Esophagus muscularis mucosa (tissue), 4 donors: ENCODE data around the gene CCDC170. TPM values are rescaled to one million over a fixed set of nuclear protein-coding genes. Genes with fewer than 3 reads are reported as not detected.

Experiments used
- DNase-seq: peaks from one replicate; pipeline ENCODE4 v3.0.0-alpha.2; 2017; ENCODE audit errors: extremely low spot score
- H3K27ac ChIP-seq, 4 donors: fragments of 200-600 bp; sonication (generic); replicated peaks in 1 of 4; 1 replicate in 3 of 4; 2 replicates in 1 of 4; pipeline ENCODE4 v1.5.1; 2016 to 2019; ENCODE audit warnings: mild to moderate bottlenecking in 1 of 4
- H3K27me3 ChIP-seq, 4 donors: fragments of 200-600 bp; sonication (generic); one replicate each; pipeline versions ENCODE4 v1.5.1 to v1.6.0; 2016 to 2019
- H3K36me3 ChIP-seq, 4 donors: fragments of 200-600 bp; sonication (generic); one replicate each; pipeline ENCODE4 v1.5.1; 2016 to 2019
- H3K4me1 ChIP-seq, 4 donors: fragments of 200-600 bp; sonication (generic); one replicate each; pipeline ENCODE4 v1.5.1; 2016 to 2019
- H3K4me3 ChIP-seq, 4 donors: fragments of 200-600 bp; sonication (generic); 1 replicate in 2 of 4; 2 replicates in 2 of 4; pipeline ENCODE4 v1.5.1; 2016 to 2019; ENCODE audit warnings: mild to moderate bottlenecking in 4 of 4, moderate library complexity in 1 of 4
- H3K9me3 ChIP-seq, 4 donors: fragments of 200-600 bp; sonication (generic); 1 replicate in 3 of 4; 2 replicates in 1 of 4; pipeline ENCODE4 v1.5.1; 2016 to 2019
- CTCF ChIP-seq, 3 experiments: fragments of 200-600 bp in 2 of 3; fragments of 450-650 bp in 1 of 3; sonication (generic) in 2 of 3; IDR thresholded peaks; one replicate each; pipeline ENCODE4 v1.5.1; 2017 to 2019; ENCODE audit warnings: antibody characterized with exemption in 3 of 3, mild to moderate bottlenecking in 2 of 3, moderate library complexity in 1 of 3
- EP300 ChIP-seq: sonication (generic); formaldehyde crosslinking; IDR thresholded peaks from one replicate; pipeline ENCODE4 v1.6.1; 2017; ENCODE audit warnings: antibody characterized with exemption
- POLR2A ChIP-seq: fragments of 450-650 bp; IDR thresholded peaks from one replicate; pipeline ENCODE4 v1.6.1; 2017; ENCODE audit warnings: antibody characterized with exemption, moderate library complexity, mild to moderate bottlenecking, low read depth
- POLR2AphosphoS5 ChIP-seq, 2 donors: sonication (generic); formaldehyde crosslinking; IDR thresholded peaks; one replicate each; pipeline ENCODE4 v1.6.1; 2017; ENCODE audit warnings: antibody characterized with exemption in 2 of 2
- WGBS: methylation state at CpG from one replicate; pipeline ENCODE4 v1.1.5; 2018; 5-methylcytosine and 5-hydroxymethylcytosine counted together
- intact Hi-C: fragments of 100-400 bp; cut with DNase I; formaldehyde crosslinking; loops from one replicate; pipeline ENCODE4 v1.15.1; 2023
- total RNA-seq, 4 donors: library from RNA; depleted of rRNA; stranded (reverse); fragments of >200 nt; gene quantifications; one replicate each; pipeline versions ENCODE4 v1.1.0 to v1.2.1, GENCODE V29; 2016

The CCDC170 gene
- total RNA-seq, 4 donors from 2014 or later = 0.32 to 1.5 (median 0.49) TPM

GRCh38 chr6:151639750-151640149 lies 145.9 kb downstream of the CCDC170 start:
- Histone ChIP-seq H3K4me1 (no peaks in the 10 kb centered on the region), H3K9me3 (peaks cover 0 to 5% (median 1%) of the 10 kb centered on the region in 4 donors), H3K27me3 (no peaks in the 10 kb centered on the region), H3K4me3 (no peak overlapping the region), H3K27ac (no peak overlapping the region), H3K36me3 (no peaks in the 10 kb centered on the region)
- TF ChIP-seq EP300 (no peak), POLR2A (no peak), CTCF (IDR thresholded peaks at IDR 0.05) (no peak), POLR2AphosphoS5 (IDR thresholded peaks at IDR 0.05) (no peak)
- no peak for DNase-seq
- intact Hi-C loops = no loop called here
- WGBS = 77% methylated on average over 1 of the region's 1 CpG

DNA sequence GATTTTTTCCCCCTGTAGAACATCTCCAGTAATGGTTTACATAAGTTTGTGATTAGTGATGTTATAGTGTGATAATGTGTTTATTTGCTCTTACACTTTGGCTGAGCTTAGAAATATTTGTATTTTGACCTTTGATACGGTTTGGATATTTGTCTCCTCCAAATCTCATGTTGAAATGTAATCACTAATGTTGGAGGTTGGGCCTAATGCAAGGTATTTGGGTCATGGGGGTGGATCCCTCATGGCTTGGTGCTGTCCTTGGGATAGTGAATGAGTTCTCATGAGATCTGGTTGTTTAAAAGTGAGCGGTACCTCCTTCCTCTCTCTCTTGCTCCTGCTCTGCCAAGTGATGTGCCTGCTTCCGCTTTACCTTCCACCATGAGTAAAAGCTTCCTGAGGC lies 147.2 kb downstream of the CCDC170 start:
- Histone ChIP-seq H3K9me3 (peaks cover 0 to 5% (median 1%) of the 10 kb centered on the region in 4 donors), H3K4me1 (no peaks in the 10 kb centered on the region), H3K27ac (no peak overlapping the region), H3K4me3 (no peak overlapping the region), H3K36me3 (no peaks in the 10 kb centered on the region), H3K27me3 (no peaks in the 10 kb centered on the region)
- intact Hi-C loops = no loop called here
- WGBS = 77% methylated on average over 3 of the region's 3 CpGs
- TF ChIP-seq CTCF (IDR thresholded peaks at IDR 0.05) = no peak
- TF ChIP-seq POLR2A = no peak
- TF ChIP-seq POLR2AphosphoS5 (IDR thresholded peaks at IDR 0.05) = no peak
- TF ChIP-seq EP300 = no peak
- DNase-seq = no peak

DNA sequence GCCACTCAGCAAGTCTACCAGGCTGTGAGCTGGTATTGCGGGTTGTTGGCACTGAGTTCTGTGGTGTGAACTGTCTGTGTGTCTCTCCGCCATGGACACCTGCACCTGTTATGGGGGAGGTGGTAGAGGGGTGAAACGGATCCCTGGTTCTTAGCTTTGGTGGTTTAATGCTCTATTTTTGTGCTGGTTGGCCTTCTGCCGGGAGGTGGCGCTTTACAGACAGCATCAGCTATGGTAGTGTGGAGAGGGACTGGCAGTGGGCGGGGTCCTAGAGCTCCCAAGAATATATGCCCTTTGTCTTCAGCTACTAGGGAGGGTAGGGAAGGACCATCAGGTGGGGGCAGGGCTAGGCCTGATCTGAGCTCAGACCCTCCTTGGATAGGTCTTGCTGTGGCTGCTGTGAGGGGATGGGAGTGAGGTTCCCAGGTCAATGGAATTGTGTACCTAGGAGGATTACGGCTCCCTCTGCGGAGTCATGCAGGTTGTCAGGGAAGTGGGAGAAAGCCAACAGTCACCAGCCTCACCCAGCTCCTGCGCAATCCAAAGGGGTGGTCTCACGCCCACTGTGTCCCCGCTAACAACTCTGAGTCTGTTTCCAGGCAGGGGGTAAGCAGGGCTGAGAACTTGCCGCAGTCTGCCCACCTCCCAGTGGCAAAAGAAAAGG lies 154.3 kb downstream of the CCDC170 start:
- Histone ChIP-seq H3K27me3 (no peaks in the 10 kb centered on the region), H3K4me3 (no peak overlapping the region), H3K27ac (no peak overlapping the region), H3K4me1 (no peaks in the 10 kb centered on the region), H3K36me3 (no peaks in the 10 kb centered on the region), H3K9me3 (no peaks in the 10 kb centered on the region)
- no peak for DNase-seq
- intact Hi-C loops = no loop called here
- 48% methylated on average over 9 of the region's 12 CpGs for WGBS
- TF ChIP-seq POLR2AphosphoS5 (IDR thresholded peaks at IDR 0.05) (no peak), POLR2A (no peak), CTCF (IDR thresholded peaks at IDR 0.05) (no peak), EP300 (no peak)

GRCh38 chr6:151649835-151650234 lies 156.0 kb downstream of the CCDC170 start:
- DNase-seq = no peak
- no peak overlapping the region for H3K4me3 ChIP-seq
- H3K36me3 ChIP-seq = no peaks in the 10 kb centered on the region
- H3K9me3 ChIP-seq = peaks cover 0 to 6% (median 4%) of the 10 kb centered on the region in 4 donors
- intact Hi-C loops = no loop called here
- no peak for TF ChIP-seq POLR2AphosphoS5 (IDR thresholded peaks at IDR 0.05)
- TF ChIP-seq CTCF (IDR thresholded peaks at IDR 0.05) = no peak
- no peaks in the 10 kb centered on the region for H3K4me1 ChIP-seq
- H3K27me3 ChIP-seq = no peaks in the 10 kb centered on the region
- no peak overlapping the region for H3K27ac ChIP-seq
- 79% methylated on average over 4 of the region's 4 CpGs for WGBS

DNA sequence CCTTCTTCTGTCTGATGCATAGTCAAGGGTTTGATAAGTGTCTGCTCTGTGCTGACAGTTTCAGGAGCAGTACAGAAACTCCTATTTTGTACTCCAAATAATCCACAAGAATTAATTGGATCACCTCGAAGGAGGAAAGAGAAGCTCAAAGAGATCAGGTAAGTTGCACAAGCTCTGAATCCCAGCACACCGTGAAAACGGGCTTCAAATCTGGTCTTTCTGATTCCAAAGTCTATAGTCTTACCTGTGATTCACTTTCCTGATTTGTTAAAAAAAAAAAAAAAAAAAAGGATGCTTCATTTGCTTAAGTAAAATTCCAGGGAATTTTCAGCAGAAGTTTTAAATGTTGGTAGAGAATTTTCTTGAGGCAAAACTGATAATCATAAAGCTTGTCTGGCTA lies 157.8 kb downstream of the CCDC170 start:
- H3K36me3 ChIP-seq = no peaks in the 10 kb centered on the region
- H3K27me3 ChIP-seq = no peaks in the 10 kb centered on the region
- 90% methylated on average over 3 of the region's 3 CpGs for WGBS
- DNase-seq = no peak
- H3K27ac ChIP-seq = no peak overlapping the region
- no peaks in the 10 kb centered on the region for H3K4me1 ChIP-seq
- no peak overlapping the region for H3K4me3 ChIP-seq
- TF ChIP-seq POLR2AphosphoS5 (IDR thresholded peaks at IDR 0.05) (no peak), CTCF (IDR thresholded peaks at IDR 0.05) (no peak), EP300 (no peak), POLR2A (no peak)
- intact Hi-C loops = no loop called here
- peaks cover 0 to 19% (median 13%) of the 10 kb centered on the region in 4 donors for H3K9me3 ChIP-seq
